ENCODE results near the gene ENO2.

ENO2 gene

GRCh38 chr12:6959058-6959804, 44.9 kb downstream of the ENO2 start:
- TF ChIP-seq POU2F2 (IDR thresholded peaks at IDR 0.05; ENCODE audit: low read depth, low read length) = peak; percentile 90
- TF ChIP-seq POLR2A (IDR thresholded peaks at IDR 0.05; ENCODE audit: low read depth, low read length) = peak; percentile 75
- TF ChIP-seq POLR2AphosphoS5 (IDR thresholded peaks at IDR 0.05; ENCODE audit: low read depth, low read length) = peak; percentile 80
- peak; percentile 95 for TF ChIP-seq SPI1 (IDR thresholded peaks at IDR 0.05; ENCODE audit: low read depth, low read length)
- TF ChIP-seq TAF1 (IDR thresholded peaks at IDR 0.05; ENCODE audit: low read depth, low read length) = peak; percentile 57; the same call in 1 of the 2 replicates
- peak; percentile 49 for TF ChIP-seq PAX5 (IDR thresholded peaks at IDR 0.05; ENCODE audit: insufficient read depth, low read length, severe bottlenecking)
- FAIRE-seq = peak; percentile 95
- no peak for DNase-seq (ENCODE audit: insufficient read length, low spot score)

- TF ChIP-seq POU2F2 (IDR thresholded peaks at IDR 0.05; ENCODE audit: low read depth, low read length) (no peak), POLR2A (IDR thresholded peaks at IDR 0.05; ENCODE audit: low read depth, low read length) (no peak; the same call in 1 of the 2 replicates), POLR2AphosphoS5 (IDR thresholded peaks at IDR 0.05; ENCODE audit: low read depth, low read length) (no peak), SPI1 (IDR thresholded peaks at IDR 0.05; ENCODE audit: low read depth, low read length) (no peak), TAF1 (IDR thresholded peaks at IDR 0.05; ENCODE audit: low read depth, low read length) (no peak), PAX5 (IDR thresholded peaks at IDR 0.05; ENCODE audit: insufficient read depth, low read length, severe bottlenecking) (no peak)
- FAIRE-seq (no peak), DNase-seq (ENCODE audit: insufficient read length, low spot score) (no peak)
These were observed 45.6 kb downstream of the ENO2 start for GRCh38 chr12:6959805-6960592.

- FAIRE-seq (peak; percentile 81), DNase-seq (ENCODE audit: insufficient read length, low spot score) (no peak)
- TF ChIP-seq POLR2A (IDR thresholded peaks at IDR 0.05; ENCODE audit: low read depth, low read length) (peak; percentile 53; the same call in 1 of the 2 replicates), PAX5 (IDR thresholded peaks at IDR 0.05; ENCODE audit: insufficient read depth, low read length, severe bottlenecking) (no peak), POU2F2 (IDR thresholded peaks at IDR 0.05; ENCODE audit: low read depth, low read length) (no peak), SPI1 (IDR thresholded peaks at IDR 0.05; ENCODE audit: low read depth, low read length) (peak; percentile 79), TAF1 (IDR thresholded peaks at IDR 0.05; ENCODE audit: low read depth, low read length) (no peak)
These were observed 46.4 kb downstream of the ENO2 start for GRCh38 chr12:6960593-6961277.

GRCh38 chr12:6961278-6961694, 46.9 kb downstream of the ENO2 start:
- DNase-seq (ENCODE audit: insufficient read length, low spot score) = no peak
- peak; percentile 95 for FAIRE-seq
- no peak; the same call in 1 of the 2 replicates for TF ChIP-seq POU2F2 (IDR thresholded peaks at IDR 0.05; ENCODE audit: low read depth, low read length)
- no peak for TF ChIP-seq TAF1 (IDR thresholded peaks at IDR 0.05; ENCODE audit: low read depth, low read length)
- no peak for TF ChIP-seq PAX5 (IDR thresholded peaks at IDR 0.05; ENCODE audit: insufficient read depth, low read length, severe bottlenecking)
- TF ChIP-seq SPI1 (IDR thresholded peaks at IDR 0.05; ENCODE audit: low read depth, low read length) = no peak
- no peak; the same call in 1 of the 2 replicates for TF ChIP-seq POLR2AphosphoS5 (IDR thresholded peaks at IDR 0.05; ENCODE audit: low read depth, low read length)
- no peak for TF ChIP-seq POLR2A (IDR thresholded peaks at IDR 0.05; ENCODE audit: low read depth, low read length)

- DNase-seq (ENCODE audit: insufficient read length, low spot score) (no peak), FAIRE-seq (peak; percentile 35)
- TF ChIP-seq PAX5 (IDR thresholded peaks at IDR 0.05; ENCODE audit: insufficient read depth, low read length, severe bottlenecking) (no peak), SPI1 (IDR thresholded peaks at IDR 0.05; ENCODE audit: low read depth, low read length) (0 out of 2 replicates have a peak, but pooled peaks have one; percentile 0), TAF1 (IDR thresholded peaks at IDR 0.05; ENCODE audit: low read depth, low read length) (no peak), POLR2AphosphoS5 (IDR thresholded peaks at IDR 0.05; ENCODE audit: low read depth, low read length) (peak; percentile 79), POU2F2 (IDR thresholded peaks at IDR 0.05; ENCODE audit: low read depth, low read length) (peak; percentile 36; the same call in 1 of the 2 replicates), POLR2A (IDR thresholded peaks at IDR 0.05; ENCODE audit: low read depth, low read length) (0 out of 2 replicates have a peak, but pooled peaks have one; percentile 43)
These were observed 47.4 kb downstream of the ENO2 start for GRCh38 chr12:6961695-6962284.

GRCh38 chr12:6962285-6963015, 48.1 kb downstream of the ENO2 start:
- no peak for DNase-seq (ENCODE audit: insufficient read length, low spot score)
- FAIRE-seq = no peak
- TF ChIP-seq TAF1 (IDR thresholded peaks at IDR 0.05; ENCODE audit: low read depth, low read length) (no peak), POLR2A (IDR thresholded peaks at IDR 0.05; ENCODE audit: low read depth, low read length) (0 out of 2 replicates have a peak, but pooled peaks have one; percentile 19), SPI1 (IDR thresholded peaks at IDR 0.05; ENCODE audit: low read depth, low read length) (no peak), POLR2AphosphoS5 (IDR thresholded peaks at IDR 0.05; ENCODE audit: low read depth, low read length) (no peak)

GRCh38 chr12:6963016-6963731, 48.8 kb downstream of the ENO2 start:
- no peak for FAIRE-seq
- TF ChIP-seq SPI1 (IDR thresholded peaks at IDR 0.05; ENCODE audit: low read depth, low read length) (no peak), POLR2AphosphoS5 (IDR thresholded peaks at IDR 0.05; ENCODE audit: low read depth, low read length) (no peak), TAF1 (IDR thresholded peaks at IDR 0.05; ENCODE audit: low read depth, low read length) (no peak), POU2F2 (IDR thresholded peaks at IDR 0.05; ENCODE audit: low read depth, low read length) (no peak), POLR2A (IDR thresholded peaks at IDR 0.05; ENCODE audit: low read depth, low read length) (no peak; the same call in 1 of the 2 replicates), PAX5 (IDR thresholded peaks at IDR 0.05; ENCODE audit: insufficient read depth, low read length, severe bottlenecking) (no peak)
- no peak for DNase-seq (ENCODE audit: insufficient read length, low spot score)
